ENCODE results near the gene VWA5B1. TPM values are rescaled to one million over a fixed set of nuclear protein-coding genes. Genes with fewer than 3 reads are reported as not detected.

Gene VWA5B1
- total and polyA plus RNA-seq, 2 experiments from 2014 or later = 0.16 to 1.0 TPM

DNA sequence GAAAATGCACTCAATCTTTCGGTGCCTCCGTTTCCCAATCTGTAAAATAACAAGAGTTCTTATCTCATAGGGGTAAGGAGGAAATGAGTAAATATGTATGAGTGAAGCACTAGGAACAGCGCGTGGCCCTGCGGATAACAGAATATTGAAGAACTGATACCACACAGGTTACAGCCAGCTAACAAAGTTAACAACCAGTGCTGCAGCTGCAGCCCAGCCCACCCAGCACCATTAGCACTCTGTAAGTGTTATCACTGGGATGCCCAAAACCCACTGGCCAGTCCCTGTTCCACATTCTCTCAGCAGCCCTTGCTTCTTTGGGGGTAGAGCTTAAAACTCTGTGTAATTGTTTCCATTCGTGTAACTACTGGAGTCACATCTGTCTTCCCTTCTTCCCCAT lies 89.5 kb downstream of the VWA5B1 start (continued):
- TF ChIP-seq, protein P1, sequence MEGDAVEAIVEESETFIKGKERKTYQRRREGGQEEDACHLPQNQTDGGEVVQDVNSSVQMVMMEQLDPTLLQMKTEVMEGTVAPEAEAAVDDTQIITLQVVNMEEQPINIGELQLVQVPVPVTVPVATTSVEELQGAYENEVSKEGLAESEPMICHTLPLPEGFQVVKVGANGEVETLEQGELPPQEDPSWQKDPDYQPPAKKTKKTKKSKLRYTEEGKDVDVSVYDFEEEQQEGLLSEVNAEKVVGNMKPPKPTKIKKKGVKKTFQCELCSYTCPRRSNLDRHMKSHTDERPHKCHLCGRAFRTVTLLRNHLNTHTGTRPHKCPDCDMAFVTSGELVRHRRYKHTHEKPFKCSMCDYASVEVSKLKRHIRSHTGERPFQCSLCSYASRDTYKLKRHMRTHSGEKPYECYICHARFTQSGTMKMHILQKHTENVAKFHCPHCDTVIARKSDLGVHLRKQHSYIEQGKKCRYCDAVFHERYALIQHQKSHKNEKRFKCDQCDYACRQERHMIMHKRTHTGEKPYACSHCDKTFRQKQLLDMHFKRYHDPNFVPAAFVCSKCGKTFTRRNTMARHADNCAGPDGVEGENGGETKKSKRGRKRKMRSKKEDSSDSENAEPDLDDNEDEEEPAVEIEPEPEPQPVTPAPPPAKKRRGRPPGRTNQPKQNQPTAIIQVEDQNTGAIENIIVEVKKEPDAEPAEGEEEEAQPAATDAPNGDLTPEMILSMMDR (conservative IDR thresholded peaks at IDR 0.05; ENCODE audit: low read depth in 2 of 2) = no peak
- no peak for TF ChIP-seq ZNF114 (CRISPR knock-in tag; IDR thresholded peaks at IDR 0.05)

DNA sequence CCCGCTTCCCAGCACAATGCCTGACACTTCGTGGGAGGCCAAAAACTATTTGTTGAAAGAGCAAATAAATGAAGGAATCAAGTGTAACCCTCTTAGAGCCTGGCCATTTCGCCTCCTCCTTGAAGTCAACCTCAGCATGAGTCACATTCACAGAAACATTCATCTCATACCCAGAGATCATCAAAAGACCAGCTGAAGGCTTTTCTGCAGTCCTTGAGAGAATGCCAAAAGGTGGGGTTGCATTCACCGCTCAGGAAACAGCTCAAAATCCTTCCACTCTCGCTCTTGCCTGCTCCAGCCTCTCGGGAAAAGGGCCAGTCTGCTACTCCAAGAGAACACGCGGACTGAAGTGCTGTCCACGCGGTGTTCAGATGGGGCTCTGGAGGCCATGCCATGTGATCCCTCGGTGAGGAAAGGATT lies 90.0 kb downstream of the VWA5B1 start:
- no peak for ATAC-seq
- no peak for DNase-seq (ENCODE audit: low spot score)
- Histone ChIP-seq H2AFZ (no peak overlapping the region), H3F3A (replicated peaks; ENCODE audit: low read depth) (no peaks in the 10 kb centered on the region), H3K9me2 (ENCODE audit: insufficient read depth) (no peaks in the 10 kb centered on the region), H3K36me3 (ENCODE audit: insufficient read depth) (no peaks in the 10 kb centered on the region), H3K27me3 (ENCODE audit: insufficient read depth) (peaks cover 4% of the 10 kb centered on the region; the same call in 1 of the 2 replicates), H3K79me2 (replicated peaks; ENCODE audit: insufficient read depth) (no peaks in the 10 kb centered on the region), H3K4me2 (no peak overlapping the region), H3K4me1 (ENCODE audit: insufficient read depth) (peaks cover 3% of the 10 kb centered on the region), H3K27ac (ENCODE audit: low read depth) (no peak overlapping the region), H4K20me1 (replicated peaks; ENCODE audit: insufficient read depth) (no peaks in the 10 kb centered on the region), H3K4me3 (no peak overlapping the region)
- Mint-ChIP-seq H3K36me3 (ENCODE audit: low read depth) (no peaks in the 10 kb centered on the region), H3K4me1 (peaks cover 15% of the 10 kb centered on the region), H3K27me3 (ENCODE audit: insufficient read depth, low read depth, poor library complexity) (peaks cover 15% of the 10 kb centered on the region), H3K27ac (no peak overlapping the region), H3K9me3 (no peaks in the 10 kb centered on the region), H3K4me3 (no peak overlapping the region)
- TF ChIP-seq, protein P2, sequence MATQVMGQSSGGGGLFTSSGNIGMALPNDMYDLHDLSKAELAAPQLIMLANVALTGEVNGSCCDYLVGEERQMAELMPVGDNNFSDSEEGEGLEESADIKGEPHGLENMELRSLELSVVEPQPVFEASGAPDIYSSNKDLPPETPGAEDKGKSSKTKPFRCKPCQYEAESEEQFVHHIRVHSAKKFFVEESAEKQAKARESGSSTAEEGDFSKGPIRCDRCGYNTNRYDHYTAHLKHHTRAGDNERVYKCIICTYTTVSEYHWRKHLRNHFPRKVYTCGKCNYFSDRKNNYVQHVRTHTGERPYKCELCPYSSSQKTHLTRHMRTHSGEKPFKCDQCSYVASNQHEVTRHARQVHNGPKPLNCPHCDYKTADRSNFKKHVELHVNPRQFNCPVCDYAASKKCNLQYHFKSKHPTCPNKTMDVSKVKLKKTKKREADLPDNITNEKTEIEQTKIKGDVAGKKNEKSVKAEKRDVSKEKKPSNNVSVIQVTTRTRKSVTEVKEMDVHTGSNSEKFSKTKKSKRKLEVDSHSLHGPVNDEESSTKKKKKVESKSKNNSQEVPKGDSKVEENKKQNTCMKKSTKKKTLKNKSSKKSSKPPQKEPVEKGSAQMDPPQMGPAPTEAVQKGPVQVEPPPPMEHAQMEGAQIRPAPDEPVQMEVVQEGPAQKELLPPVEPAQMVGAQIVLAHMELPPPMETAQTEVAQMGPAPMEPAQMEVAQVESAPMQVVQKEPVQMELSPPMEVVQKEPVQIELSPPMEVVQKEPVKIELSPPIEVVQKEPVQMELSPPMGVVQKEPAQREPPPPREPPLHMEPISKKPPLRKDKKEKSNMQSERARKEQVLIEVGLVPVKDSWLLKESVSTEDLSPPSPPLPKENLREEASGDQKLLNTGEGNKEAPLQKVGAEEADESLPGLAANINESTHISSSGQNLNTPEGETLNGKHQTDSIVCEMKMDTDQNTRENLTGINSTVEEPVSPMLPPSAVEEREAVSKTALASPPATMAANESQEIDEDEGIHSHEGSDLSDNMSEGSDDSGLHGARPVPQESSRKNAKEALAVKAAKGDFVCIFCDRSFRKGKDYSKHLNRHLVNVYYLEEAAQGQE (IDR thresholded peaks at IDR 0.05; ENCODE audit: unreplicated experiment) = no peak
- TF ChIP-seq, protein P3, sequence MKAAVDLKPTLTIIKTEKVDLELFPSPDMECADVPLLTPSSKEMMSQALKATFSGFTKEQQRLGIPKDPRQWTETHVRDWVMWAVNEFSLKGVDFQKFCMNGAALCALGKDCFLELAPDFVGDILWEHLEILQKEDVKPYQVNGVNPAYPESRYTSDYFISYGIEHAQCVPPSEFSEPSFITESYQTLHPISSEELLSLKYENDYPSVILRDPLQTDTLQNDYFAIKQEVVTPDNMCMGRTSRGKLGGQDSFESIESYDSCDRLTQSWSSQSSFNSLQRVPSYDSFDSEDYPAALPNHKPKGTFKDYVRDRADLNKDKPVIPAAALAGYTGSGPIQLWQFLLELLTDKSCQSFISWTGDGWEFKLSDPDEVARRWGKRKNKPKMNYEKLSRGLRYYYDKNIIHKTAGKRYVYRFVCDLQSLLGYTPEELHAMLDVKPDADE (IDR thresholded peaks at IDR 0.05) = no peak

DNA sequence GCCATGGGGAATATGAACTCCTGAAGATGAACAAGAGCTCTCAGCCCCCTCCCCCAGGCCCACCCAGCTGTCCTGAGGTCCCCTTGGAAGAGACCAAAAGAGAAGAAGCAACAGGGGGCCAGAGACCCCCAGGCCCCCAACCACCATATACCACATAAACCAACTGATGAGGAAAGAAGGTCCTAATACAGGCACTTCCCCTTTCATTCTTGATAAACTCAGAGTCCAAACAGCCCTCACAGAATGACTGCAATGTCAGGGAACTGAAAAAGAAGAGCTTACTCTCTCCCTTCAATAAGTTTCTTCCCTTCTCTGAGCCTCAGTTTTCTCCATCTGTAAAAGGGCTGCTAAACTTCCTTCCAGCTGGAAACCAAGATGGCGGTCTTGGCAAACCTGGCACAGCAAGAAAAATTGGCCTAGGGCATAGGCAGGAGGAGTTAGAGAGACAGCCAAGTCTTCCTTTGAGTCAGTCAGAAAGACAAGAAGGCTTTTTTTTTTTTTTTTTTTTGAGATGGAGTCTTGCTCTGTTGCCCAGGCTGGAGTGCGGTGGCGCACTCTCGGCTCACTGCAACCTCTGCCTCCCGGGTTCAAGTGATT lies 90.5 kb downstream of the VWA5B1 start:
- Histone ChIP-seq H3K4me1 (ENCODE audit: insufficient read depth) (peaks cover 7% of the 10 kb centered on the region), H3K9me2 (ENCODE audit: insufficient read depth) (no peaks in the 10 kb centered on the region), H3F3A (replicated peaks; ENCODE audit: low read depth) (no peaks in the 10 kb centered on the region), H2AFZ (no peak overlapping the region), H3K27me3 (ENCODE audit: insufficient read depth) (peaks cover 1% of the 10 kb centered on the region; the same call in 1 of the 2 replicates), H4K20me1 (replicated peaks; ENCODE audit: insufficient read depth) (no peaks in the 10 kb centered on the region), H3K4me2 (no peak overlapping the region), H3K79me2 (replicated peaks; ENCODE audit: insufficient read depth) (no peaks in the 10 kb centered on the region), H3K36me3 (ENCODE audit: insufficient read depth) (no peaks in the 10 kb centered on the region), H3K27ac (ENCODE audit: low read depth) (no peak overlapping the region), H3K4me3 (no peak overlapping the region)
- Mint-ChIP-seq H3K27ac (no peak overlapping the region), H3K4me3 (no peak overlapping the region), H3K36me3 (ENCODE audit: low read depth) (no peaks in the 10 kb centered on the region), H3K4me1 (peaks cover 17% of the 10 kb centered on the region), H3K9me3 (no peaks in the 10 kb centered on the region), H3K27me3 (ENCODE audit: insufficient read depth, low read depth, poor library complexity) (peaks cover 15% of the 10 kb centered on the region)
- ATAC-seq = no peak
- no peak for DNase-seq (ENCODE audit: low spot score)
- TF ChIP-seq CREB1 (CRISPR knock-in tag; IDR thresholded peaks at IDR 0.05; ENCODE audit: low read depth) (no peak), POLR2AphosphoS5 (IDR thresholded peaks at IDR 0.05; ENCODE audit: low read depth) (no peak), JUNB (IDR thresholded peaks at IDR 0.05; ENCODE audit: unreplicated experiment) (no peak), ZNF114 (CRISPR knock-in tag; IDR thresholded peaks at IDR 0.05) (no peak), ZNF331 (CRISPR knock-in tag; IDR thresholded peaks at IDR 0.05; ENCODE audit: low read depth) (no peak)
- TF ChIP-seq, protein P3 (IDR thresholded peaks at IDR 0.05) = no peak
- TF ChIP-seq, protein P2 (IDR thresholded peaks at IDR 0.05; ENCODE audit: unreplicated experiment) = no peak

Data from GM23338 (cell line).